ENCODE data around the gene APH1B.
"Not testable (repeated sequence)": the region's sequence is repeated elsewhere in the genome, so short reads cannot be mapped to it uniquely, and the experiment has no call there.

Gene APH1B

GRCh38 chr15:63277038-63277892 lies at the start of gene APH1B:
APH1B (plus strand) TSS chr15:63277605; CDS start chr15:63277624, 19 bp downstream.
- peak; percentile 72 for DNase-seq

GRCh38 chr15:63227689-63228088 lies 49.7 kb upstream of the APH1B start:
- DNase-seq, result no peak

GRCh38 chr15:63231206-63231605 lies 46.2 kb upstream of the APH1B start:
- DNase-seq, result peak; percentile 16

- no peak for DNase-seq
Observed at GRCh38 chr15:63231706-63232105, 45.7 kb upstream of the APH1B start.

- no peak for DNase-seq
Observed at GRCh38 chr15:63232405-63232804, 45.0 kb upstream of the APH1B start.

- DNase-seq, result no peak
Observed at GRCh38 chr15:63232943-63233342, 44.5 kb upstream of the APH1B start.

- DNase-seq, result peak; percentile 72
Observed at GRCh38 chr15:63233667-63234423, 43.6 kb upstream of the APH1B start.

- DNase-seq, result peak; percentile 59
Observed at GRCh38 chr15:63234451-63234870, 42.9 kb upstream of the APH1B start.

- DNase-seq, result peak; percentile 96
Observed at GRCh38 chr15:63236272-63236671, 41.1 kb upstream of the APH1B start.

GRCh38 chr15:63237086-63237485 lies 40.3 kb upstream of the APH1B start:
- DNase-seq, result not testable (repeated sequence)

GRCh38 chr15:63238171-63238570 lies 39.2 kb upstream of the APH1B start:
- no peak for DNase-seq

GRCh38 chr15:63238796-63239195 lies 38.6 kb upstream of the APH1B start:
- peak; percentile 93 for DNase-seq

GRCh38 chr15:63240109-63240508 lies 37.3 kb upstream of the APH1B start:
- no peak for DNase-seq

GRCh38 chr15:63241316-63241715 lies 36.1 kb upstream of the APH1B start:
- DNase-seq, result no peak

GRCh38 chr15:63243101-63243500 lies 34.3 kb upstream of the APH1B start:
- DNase-seq, result no peak

GRCh38 chr15:63243776-63244175 lies 33.6 kb upstream of the APH1B start:
- no peak for DNase-seq

- DNase-seq, result peak; percentile 61
Observed at GRCh38 chr15:63244399-63244798, 33.0 kb upstream of the APH1B start.

- no peak for DNase-seq
Observed at GRCh38 chr15:63244976-63245645, 32.3 kb upstream of the APH1B start.

- peak; percentile 88 for DNase-seq
Observed at GRCh38 chr15:63246691-63247469, 30.5 kb upstream of the APH1B start.

GRCh38 chr15:63250312-63250965 lies 27.0 kb upstream of the APH1B start:
- peak; percentile 99 for DNase-seq

- DNase-seq, result no peak
Observed at GRCh38 chr15:63251701-63252100, 25.7 kb upstream of the APH1B start.

- DNase-seq, result no peak
Observed at GRCh38 chr15:63252292-63252691, 25.1 kb upstream of the APH1B start.
